ENCODE results near the gene DCAF12. TPM values are rescaled to one million over a fixed set of nuclear protein-coding genes. Genes with fewer than 3 reads are reported as not detected.

The DCAF12 gene
- total RNA-seq, result 24.4 to 29.6 TPM (median 26.5 TPM) in 3 replicates
- long read RNA-seq, transcript DCAF12-201 (9 exons, 3,667 nt), result major isoform, 91 of 102 reads
- long read RNA-seq, partial matches to known transcripts, result 5 of 102 reads
- long read RNA-seq, other reads (novel, unspliced or antisense), result 6 of 102 reads

DNA sequence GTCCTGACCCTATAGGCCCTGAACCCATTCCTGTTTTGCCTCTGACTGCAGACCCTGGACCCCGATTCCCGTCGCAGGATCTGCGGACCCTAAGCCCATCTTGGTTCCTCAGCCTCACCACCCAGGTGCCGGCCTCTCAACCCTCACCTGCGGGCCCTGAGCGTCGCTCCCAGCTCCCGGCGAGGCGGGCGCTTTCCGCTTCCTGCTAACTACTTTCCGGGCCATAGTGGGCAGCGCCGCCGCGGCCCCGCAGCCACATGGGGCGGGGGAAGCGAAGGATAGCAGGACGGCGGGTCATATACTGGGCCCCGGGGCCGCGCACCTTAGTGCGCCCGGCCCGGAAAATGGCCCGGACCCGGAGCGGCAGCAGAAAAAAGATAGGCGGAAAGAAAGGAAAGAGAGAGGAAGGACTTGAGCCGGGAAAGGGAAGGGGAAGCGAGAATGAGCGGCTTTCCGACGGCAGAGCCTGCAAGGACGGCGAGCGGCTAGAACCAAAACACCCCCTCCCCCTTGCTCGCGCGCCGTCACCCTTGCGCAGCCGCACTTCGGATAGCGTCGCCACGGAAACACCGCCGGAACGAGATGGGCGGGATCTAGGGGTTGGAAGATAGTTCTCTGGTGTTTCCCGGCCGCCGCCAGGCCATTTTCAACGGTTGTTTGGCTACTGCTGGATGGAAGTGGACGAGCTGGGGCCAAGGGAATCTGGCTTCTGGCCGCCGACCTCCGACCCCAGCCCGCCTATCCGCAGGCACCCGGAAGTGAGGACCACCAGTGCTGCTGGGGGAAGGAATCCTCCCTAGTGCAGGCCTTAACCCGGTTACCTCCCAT, at the start of gene DCAF12:
TSS of gene DCAF12 (minus strand) at position 492 of the 828 bp plus-strand sequence. CDS start at position 225, 267 bp downstream.
- DNase-seq (ENCODE audit: low spot score), result peak; percentile 93
- peak within 1 kb of the TSS; percentile 99 for H3K4me3 Mint-ChIP-seq (ENCODE audit: unreplicated experiment)
- peak within 1 kb of the TSS; percentile 99 for H3K27ac Mint-ChIP-seq (ENCODE audit: unreplicated experiment)
- peak; percentile 16 for TF ChIP-seq CTCF (IDR thresholded peaks at IDR 0.05)
- peaks cover 39% of the 10 kb centered on the region for H3K4me1 Mint-ChIP-seq (ENCODE audit: low read depth)
- no peaks in the 10 kb centered on the region for H3K9me3 Mint-ChIP-seq (ENCODE audit: low read depth)
- H3K36me3 Mint-ChIP-seq (ENCODE audit: low read depth), result peaks cover 8% of the 10 kb centered on the region
- no peaks in the 10 kb centered on the region for H3K27me3 Mint-ChIP-seq (ENCODE audit: low read depth)

DNA sequence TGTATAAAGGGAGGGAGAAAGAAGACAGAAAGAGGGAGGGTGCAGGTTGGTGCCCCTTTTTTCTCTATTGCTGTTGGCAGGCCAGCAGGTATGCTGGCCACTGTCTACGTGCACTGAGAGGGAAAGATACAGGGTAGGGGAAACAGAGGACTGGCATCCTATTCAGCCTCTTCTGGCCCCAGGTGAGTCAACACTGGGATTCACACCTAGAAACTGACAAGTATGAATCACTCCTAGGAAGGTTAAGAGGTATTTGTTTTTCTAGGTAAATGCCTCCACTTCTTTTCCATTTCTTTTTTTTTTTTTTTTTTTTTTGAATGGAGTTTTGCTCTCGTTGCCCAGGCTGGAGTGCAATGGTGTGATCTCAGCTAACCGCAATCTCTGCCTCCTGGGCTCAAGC, 49.6 kb upstream of the DCAF12 start:
- H3K4me1 Mint-ChIP-seq (ENCODE audit: low read depth), result peaks cover 20% of the 10 kb centered on the region
- no peak for TF ChIP-seq CTCF (IDR thresholded peaks at IDR 0.05)
- no peaks in the 10 kb centered on the region for H3K9me3 Mint-ChIP-seq (ENCODE audit: low read depth)
- no peaks in the 10 kb centered on the region for H3K27me3 Mint-ChIP-seq (ENCODE audit: low read depth)
- no peak overlapping the region for H3K4me3 Mint-ChIP-seq (ENCODE audit: unreplicated experiment)
- DNase-seq (ENCODE audit: low spot score), result peak; percentile 8
- no peaks in the 10 kb centered on the region for H3K36me3 Mint-ChIP-seq (ENCODE audit: low read depth)
- H3K27ac Mint-ChIP-seq (ENCODE audit: unreplicated experiment), result no peak overlapping the region

DNA sequence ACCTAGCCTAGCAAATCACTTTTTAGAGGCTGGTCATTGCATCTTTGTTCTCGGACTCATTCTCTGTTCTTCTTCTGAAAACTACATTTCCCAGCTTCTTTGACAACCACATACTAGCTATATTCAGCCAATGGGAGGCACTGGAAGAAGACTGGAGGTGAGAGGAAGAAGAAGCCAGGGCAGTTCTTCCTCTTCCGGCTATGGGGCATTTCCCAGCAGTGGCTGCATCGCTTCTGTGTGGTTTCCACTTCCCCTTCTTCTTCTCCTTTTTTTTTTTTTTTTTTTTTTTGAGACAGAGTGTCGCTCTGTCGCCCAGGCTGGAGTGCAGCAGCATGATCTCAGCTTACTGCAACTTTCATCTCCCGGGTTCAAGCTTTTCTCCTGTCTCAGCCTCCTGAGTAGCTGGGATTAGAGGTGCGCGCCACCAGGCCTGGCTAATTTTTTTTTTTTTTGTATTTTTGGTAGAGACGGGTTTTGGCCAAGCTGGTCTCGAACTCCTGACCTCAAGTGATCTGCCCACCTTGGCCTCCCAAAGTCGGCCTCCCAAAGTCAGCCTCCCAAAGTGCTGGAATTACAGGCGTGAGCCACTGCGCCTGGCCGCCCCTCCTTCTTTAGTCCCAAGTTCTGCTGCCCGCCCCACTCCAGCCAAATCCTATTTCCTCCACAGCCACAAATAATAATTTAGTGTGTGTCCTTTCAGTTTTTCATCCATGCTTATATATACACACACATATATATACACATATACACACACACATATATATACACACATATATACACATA, 45.4 kb upstream of the DCAF12 start:
- no peaks in the 10 kb centered on the region for H3K27me3 Mint-ChIP-seq (ENCODE audit: low read depth)
- no peaks in the 10 kb centered on the region for H3K4me1 Mint-ChIP-seq (ENCODE audit: low read depth)
- no peak overlapping the region for H3K27ac Mint-ChIP-seq (ENCODE audit: unreplicated experiment)
- no peak overlapping the region for H3K4me3 Mint-ChIP-seq (ENCODE audit: unreplicated experiment)
- DNase-seq (ENCODE audit: low spot score), result peak; percentile 34
- TF ChIP-seq CTCF (IDR thresholded peaks at IDR 0.05), result no peak
- no peaks in the 10 kb centered on the region for H3K9me3 Mint-ChIP-seq (ENCODE audit: low read depth)
- no peaks in the 10 kb centered on the region for H3K36me3 Mint-ChIP-seq (ENCODE audit: low read depth)

- H3K9me3 Mint-ChIP-seq (ENCODE audit: low read depth), result no peaks in the 10 kb centered on the region
- H3K27me3 Mint-ChIP-seq (ENCODE audit: low read depth), result no peaks in the 10 kb centered on the region
- no peak overlapping the region for H3K4me3 Mint-ChIP-seq (ENCODE audit: unreplicated experiment)
- H3K4me1 Mint-ChIP-seq (ENCODE audit: low read depth), result no peaks in the 10 kb centered on the region
- no peak for TF ChIP-seq CTCF (IDR thresholded peaks at IDR 0.05)
- no peaks in the 10 kb centered on the region for H3K36me3 Mint-ChIP-seq (ENCODE audit: low read depth)
- H3K27ac Mint-ChIP-seq (ENCODE audit: unreplicated experiment), result no peak overlapping the region
- no peak for DNase-seq (ENCODE audit: low spot score)
These were observed 43.9 kb upstream of the DCAF12 start for GRCh38 chr9:34170237-34170991.
